ENCODE results near the gene CHD9NB.
A peak's percentile ranks its signal among the peaks of the same experiment; 100 is the strongest.

DNA sequence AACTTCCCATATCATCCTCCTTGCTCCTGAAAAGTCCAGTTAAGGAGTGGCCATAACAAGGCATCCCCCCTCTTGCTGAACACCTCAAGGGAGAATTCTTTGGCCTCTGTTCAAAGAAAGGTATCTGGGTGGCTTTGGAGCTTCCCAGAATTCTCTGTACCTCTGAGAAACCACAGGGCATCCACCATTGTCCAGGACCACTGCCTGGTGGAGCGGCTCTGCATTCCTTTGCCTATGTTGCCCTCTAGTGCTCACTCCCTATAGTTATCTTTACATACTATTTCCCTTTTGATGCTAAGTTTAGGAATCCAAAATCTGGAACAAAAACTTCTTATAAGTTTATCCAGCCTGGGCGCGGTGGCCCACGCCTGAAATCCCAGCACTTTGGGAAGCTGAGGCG lies 30.3 kb downstream of the CHD9NB start:
- peak; percentile 81 for TF ChIP-seq CTCF (conservative IDR thresholded peaks at IDR 0.05)
- TF ChIP-seq EZH2 (IDR thresholded peaks at IDR 0.05; ENCODE audit: low read depth), result no peak
